Inflammatory macrophage treated with lipopolysaccharide for 1 hour (primary cell): Measurements from ENCODE around the gene QKI.

ENCODE experiments used
- DNase-seq, 2 donors: peaks; one replicate each; pipeline ENCODE4 v3.0.0-alpha.2; 2020 to 2022

The QKI gene

DNA sequence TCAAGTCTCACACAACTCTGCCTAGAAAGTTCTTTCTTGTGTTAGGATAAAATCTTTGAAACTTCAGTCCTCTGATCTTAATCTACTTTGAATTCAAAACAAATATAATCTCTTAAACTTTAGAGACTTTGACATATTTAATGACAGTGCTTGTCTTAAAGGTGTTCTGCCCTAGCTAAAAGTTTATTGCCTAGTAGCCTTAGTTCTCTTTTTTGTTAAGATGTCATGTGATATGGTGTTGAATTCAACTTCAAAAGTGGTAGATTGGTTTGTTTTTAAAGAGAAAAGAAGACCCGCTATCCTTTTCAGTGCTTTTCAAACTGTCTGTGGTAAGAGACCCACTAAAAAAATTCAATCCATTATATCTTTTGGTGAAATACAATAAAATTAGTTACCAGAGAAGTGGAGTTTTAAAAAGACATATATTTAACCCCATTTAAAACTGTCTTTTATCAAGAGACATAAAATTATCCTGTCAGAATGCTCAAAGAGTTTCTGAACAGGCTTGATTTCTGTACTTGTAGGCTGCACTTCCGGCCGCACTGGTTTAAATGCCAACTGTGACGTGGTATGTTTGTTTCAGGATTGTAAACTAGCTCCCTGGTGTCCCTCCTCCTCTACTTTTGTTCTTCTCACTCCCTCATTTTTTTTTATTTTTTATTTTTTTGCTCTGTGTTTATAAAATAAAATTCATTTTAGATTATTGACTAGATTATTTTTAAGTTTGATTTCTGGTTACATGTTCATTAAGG lies 76.5 kb downstream of the QKI start:
- no peak for DNase-seq

DNA sequence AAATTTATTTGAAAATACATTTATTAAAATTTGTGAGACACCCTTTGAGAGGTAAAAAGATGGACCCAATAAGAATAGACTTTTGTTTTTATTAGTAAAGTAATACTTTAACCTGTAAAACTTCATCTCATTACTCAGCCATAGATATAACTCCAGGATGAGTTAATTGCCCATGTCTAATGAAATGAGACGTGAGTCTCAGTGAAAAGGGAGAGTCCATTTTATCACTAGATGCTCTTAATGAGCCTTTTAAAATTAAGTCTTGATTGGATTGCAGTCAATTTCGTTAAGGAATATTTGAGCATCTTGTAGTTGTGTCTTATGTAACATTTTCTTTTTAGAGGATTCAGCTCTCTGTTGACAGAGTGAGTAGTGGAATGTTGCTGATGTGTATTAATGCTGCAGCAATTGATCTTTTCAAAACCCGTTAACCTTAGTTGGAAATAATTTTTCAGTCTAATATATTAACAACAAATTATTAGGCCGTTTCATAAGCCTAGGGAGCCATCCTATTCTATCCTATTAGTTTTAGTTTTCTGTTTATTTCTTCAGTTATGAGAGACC lies 77.3 kb downstream of the QKI start:
- DNase-seq: no peak

DNA sequence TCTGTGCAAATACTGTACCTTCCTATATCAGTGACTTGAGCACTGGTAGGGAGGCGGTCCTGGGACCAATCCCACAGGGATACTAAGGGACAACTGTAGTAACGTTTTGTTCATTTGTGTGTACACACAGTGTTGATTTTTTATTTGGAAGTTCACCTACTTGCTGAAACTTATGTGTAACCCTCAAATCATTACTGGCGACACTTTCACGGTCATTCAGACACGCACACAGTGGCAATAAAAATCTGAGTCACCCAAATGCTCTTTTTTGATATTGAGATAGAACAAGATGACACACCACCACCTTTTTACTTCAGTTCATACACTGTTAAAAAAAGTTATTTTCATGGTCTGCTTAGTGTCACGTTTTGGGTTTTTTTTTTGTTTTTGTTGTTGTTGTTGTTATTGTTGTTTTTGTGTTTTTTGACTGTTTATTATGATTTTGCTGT lies 79.8 kb downstream of the QKI start:
- no peak for DNase-seq

DNA sequence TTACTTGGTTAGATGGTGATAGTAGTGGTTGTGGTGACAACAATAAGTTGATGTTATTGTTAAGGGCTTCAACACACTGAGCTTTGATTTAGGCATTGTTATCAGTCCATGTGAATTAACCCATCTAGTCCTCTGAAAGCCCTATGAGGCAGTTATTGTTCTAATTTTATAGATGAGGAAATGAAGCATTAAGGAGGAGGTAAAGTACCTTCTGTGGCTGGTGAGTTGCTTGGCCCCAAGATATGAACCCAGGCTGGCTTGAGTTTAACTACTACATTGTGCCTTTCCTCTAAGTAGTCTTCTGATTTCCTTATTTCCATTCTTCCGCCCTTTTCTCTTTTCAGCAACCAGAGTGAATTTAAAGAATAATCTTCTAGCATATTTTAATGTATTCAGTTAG lies 81.7 kb downstream of the QKI start:
- no peak for DNase-seq

DNA sequence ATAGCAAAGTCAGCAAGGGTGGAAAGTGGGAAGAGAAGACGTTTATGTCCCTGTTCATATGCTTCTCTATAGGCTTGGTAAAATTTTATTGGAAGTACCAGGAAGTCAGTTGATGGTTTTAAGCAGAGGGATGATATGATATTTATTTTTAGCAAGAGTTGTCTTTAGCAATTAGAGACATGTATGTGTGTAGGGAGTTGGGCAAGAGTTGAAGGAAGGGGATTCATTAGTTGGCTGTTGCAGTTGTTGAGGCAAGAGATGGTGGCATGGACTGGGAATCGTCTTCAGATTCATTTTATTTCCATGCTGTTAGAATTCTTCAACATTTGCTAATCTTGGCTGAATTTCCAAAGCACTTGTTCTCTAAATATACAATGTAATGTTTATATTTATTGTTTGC lies 85.6 kb downstream of the QKI start:
- peak in 1 of 2 donors; percentile 29 for DNase-seq

DNA sequence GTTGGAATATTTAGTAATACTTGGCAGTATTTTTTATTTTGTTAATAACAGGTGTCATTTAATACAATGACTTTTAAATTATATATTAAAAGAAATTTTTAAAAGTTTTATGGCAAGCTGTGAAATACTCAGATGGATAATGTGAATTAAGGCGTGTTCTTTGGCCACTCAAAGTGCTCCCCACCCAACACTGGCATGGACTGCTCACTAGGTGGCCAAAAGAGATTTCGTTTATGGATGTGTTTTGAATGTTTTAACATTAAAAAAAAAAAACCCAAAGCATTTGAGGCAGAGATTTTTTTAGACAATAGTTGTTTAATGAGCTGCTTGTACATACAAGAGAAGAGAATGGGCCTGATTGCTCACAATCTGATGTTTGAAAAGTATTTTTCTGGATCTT lies 86.5 kb downstream of the QKI start:
- no peak for DNase-seq

DNA sequence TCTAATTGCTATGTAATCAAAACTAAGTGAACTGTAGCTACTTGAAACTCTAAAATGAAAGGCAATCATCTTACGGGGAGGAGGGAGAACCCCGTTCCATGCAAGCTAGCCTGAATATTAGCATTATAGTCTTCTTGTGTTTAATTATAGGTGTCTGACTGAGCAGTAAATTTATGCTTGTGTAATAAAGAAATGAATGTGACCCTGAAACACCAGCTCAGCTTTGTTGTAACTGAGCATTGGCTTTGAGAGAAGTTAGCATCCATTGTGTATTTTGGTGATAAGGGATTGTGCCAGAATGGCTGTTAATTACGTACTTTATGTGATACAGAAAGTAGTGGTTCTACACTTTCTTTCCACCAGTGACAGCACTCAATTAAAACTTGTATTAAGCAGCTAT lies 86.9 kb downstream of the QKI start:
- DNase-seq: no peak

DNA sequence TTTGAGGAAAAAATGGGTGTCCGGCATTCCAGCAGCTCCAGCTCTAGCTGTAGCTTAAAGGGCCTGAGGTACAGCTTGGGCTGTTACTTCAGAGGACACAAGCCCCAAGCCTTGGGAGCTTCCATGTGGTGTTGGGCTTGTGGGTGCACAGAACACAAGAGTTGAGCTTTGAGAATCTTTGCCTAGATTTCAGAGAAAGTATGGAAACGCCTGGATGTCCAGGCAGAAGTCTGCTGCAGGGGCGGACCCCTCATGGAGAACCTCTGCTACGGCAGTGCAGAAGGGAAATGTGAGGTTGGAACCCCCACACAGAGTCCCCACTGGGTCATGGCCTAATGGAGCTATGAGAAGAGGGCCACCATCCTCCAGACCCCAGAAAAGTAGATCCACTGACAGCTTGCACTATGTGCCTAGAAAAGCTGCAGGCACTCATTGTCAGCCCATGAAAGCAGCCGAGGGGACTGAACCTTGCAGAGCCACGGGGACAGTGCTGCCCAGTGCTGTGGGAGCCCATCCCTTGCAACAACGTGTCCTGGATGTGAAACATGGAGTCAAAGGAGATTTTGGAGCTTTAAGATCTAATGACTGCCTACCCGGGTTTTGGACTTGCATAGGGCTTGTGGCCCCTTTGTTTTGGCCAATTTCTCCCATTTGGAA lies 90.6 kb downstream of the QKI start:
- no peak for DNase-seq

DNA sequence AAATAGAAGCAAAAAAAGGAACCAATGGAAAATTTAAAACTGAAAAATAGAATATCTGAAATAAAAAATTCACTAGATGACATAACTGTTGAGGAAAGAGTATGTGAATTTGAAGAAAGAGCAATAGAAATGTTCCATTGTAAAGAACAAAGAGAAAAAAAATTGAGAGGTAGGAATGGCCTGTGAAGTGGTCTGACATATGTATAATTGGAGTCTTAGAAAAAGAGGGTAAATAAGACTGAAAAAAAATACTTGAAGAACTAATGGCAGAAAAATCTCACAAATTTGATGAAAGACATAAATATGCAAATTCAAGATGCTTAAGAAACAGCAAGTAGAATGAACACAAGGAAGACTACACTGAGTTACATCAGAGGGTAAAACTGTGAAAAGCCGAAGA lies 93.4 kb downstream of the QKI start:
- DNase-seq: no peak

DNA sequence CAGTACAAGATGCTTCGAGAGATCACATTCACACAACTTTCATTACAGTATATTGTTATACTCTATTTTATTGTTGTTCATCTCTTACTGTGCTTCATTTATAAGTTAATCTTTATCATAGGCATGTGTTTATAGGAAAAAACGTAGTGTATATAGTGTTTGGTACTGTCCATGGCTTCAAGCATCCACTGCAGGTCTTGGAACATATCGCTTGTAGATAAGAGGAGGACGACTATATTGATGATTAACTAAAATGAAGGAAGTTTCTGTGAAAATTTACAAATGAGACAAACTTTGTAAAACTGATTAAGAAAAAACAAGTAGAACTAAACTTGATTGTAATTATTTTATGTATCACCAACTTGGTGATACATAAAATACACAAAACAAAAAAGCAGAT lies 98.5 kb downstream of the QKI start:
- no peak for DNase-seq

DNA sequence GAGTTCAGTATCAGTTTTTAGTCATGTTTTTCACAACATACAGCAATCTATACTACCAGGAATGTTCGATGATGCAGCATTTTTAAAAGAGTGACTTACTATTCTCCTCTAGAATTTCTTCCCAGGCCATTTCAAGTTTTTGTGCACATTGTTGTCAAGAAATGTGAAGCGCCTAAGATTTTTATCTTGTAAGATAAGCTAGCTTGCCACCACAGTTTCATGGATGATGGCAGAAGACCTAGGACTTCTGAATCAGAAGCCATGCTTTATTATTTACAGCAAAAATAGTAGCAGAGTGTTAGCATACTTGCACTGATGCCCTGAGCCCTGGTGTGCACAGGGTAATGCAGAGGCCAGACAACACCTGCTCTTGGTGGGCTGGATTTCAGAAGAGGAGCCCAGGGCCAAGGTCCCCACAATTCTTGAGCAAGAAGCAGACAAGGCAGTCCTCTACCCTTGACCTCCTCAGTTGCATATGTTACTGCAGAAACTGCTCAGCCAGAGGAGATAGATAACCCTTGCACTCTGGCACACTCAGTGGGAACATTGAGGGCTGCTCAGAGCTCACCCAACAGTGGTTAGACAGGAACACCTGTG lies 99.2 kb downstream of the QKI start:
- no peak for DNase-seq

DNA sequence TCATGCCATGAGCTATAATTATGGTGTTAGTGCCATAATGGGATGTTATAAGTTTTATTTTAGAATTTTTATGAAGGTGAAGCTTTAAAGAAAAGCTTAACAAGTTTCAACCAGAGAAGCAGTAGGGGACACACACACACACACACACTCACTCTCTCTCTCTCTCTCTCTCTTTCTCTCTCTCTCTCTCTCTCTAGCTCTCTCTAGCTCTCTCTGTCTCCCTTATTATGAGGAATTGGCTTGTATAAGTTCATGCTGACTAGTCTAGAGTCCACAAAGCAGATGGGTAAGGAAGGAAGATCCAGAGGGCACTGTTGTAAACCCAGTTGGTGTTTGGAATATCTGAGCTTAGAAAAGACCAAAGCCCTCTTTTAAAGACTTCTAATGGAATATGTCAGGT lies 102.4 kb downstream of the QKI start:
- DNase-seq: no peak

DNA sequence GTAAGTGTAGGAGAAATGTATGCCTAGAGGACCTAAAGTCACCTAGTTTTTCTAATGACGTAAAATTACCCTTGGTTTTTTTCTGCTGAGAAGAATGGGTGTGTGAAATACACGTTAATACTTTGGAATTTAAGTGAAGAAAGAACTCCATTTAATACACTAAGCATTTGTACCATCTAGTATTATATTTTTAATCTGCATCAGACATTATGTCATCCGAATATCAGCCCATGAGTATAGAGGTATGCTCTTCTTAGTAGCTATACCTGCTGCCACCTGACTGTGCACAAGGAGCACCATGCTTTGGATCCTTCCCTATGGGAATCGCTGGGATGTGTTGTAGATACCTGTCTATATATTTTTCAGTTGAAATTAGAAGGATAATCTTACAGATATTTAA lies 106.4 kb downstream of the QKI start:
- no peak for DNase-seq

DNA sequence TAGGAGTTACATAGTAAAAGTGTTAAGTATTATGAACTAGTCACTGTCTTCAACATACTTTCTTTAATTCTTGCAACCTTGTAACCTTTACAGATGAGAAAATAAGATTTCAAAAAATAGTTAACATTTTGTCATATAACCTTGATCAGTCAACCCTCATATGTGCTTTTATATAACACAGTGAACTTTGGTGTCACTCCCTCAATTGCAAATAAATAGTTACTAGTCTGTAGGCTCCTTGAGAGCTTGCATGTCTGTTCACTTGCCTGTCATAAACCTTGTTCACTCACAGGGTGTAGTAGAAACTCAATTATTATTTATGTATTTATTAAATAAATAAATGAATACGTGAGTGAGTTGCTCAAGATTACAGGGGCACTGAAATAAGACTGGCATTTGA lies 107.5 kb downstream of the QKI start:
- DNase-seq: no peak

DNA sequence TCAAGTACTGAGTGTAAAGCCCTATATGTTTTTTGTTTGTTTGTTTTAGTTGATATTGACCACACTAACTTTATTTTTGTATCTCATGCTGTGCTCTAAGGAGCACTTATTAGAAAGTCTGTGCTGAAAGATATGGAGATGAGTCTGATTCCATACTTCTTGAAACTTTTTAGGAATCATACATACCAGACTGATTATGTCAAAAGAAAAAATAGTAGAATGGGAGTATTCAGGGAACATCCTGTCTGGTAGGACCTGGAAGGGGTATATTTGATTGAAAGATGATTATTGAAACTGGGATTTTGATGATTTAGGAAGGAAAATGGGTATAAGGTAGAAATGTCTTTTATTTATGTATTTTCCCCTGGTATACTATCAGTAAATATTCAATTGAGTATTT lies 111.4 kb downstream of the QKI start:
- no peak for DNase-seq

DNA sequence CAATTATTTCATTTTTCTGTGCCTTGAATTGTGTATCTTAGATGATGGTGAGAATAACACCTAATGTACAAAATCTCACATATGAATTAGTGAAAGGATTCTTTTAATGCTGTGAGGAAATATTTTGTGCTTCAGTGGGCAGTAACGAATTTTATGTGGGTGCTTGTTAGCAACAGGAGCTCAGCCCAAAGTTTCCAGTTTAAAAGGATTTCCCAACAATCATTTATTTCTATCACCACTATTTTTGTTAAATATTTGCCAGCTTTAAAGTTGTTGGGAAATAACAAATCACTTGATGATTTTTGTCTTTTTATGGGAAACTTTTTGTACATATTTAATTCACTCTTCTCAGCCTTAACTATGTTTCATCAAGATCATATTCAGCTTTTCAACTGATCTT lies 111.8 kb downstream of the QKI start:
- peak in 1 of 2 donors; percentile 11 for DNase-seq

DNA sequence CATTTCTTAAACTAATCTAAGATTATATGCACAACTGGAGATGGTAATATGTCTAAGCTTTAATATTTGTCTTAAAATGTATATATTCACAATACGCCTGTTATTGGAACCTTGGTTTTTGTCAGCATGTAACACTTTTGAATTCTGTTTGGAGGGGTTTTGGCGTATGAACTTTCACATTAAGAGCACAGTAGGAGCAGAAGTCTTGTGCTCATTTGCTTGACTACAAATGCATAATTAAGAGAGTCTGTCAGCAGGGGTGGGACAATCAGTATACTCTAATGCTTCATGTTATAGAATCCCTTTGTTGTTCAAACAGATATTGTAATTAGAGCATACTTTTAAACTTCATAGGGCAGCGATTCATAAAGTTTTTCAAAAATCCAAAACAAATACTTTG lies 112.8 kb downstream of the QKI start:
- no peak for DNase-seq

DNA sequence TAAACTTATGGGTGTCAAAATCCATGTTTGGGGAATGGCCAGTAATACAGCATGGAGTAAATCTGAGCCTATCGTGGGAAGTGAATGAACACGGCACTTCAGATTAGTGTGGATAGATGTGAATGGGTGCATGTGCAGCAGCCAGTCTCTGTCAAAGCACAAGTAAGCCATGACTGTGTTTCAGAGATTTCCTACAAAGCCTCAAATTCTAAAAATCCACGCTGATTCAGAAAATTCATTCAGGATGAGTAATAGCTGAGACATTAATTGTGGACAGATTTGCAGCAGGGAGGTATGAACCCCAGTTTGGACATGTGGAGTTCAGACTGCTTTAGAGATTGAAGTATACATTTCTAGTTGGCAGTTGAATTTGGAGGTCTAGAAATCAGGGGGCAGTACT lies 115.1 kb downstream of the QKI start:
- DNase-seq: no peak

DNA sequence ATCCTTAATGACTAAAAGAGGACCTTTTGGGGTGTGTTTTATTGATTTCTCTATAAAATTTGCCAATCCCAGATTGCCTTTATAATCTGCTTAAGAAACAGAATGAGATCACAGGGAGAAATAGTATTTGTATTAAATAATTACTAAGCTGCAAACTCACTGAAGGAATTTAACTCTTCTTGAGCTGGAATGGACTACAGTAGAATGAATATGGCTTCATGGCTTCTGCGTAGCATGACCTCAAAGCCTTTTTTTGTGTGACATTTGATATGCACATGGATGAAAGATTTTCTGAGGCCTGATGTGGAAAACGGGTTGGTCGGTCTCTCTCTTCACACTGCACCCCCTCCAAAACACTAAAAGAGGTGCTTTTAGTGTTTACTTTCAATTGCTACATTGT lies 115.9 kb downstream of the QKI start:
- no peak for DNase-seq

DNA sequence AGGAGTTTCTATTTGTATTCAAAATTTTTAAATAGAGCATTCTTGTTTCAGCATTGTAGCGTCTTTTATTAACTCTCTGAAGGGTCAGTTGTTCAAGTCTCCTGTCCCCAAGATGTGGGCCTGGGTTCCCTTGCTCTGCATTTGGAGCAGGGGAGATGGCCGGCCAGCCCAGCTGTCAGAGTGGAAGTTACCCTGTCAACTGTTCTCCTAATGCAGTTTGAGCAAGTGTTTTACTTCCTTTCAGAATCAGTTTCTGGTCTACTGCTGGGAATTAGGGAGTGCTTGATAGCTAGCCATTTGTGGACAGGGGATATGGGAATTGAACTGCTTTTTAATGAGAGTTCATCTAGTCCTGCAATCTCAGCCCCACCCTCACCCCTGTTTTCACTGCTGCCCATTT lies 116.6 kb downstream of the QKI start:
- peak in 1 of 2 donors; percentile 11 for DNase-seq

DNA sequence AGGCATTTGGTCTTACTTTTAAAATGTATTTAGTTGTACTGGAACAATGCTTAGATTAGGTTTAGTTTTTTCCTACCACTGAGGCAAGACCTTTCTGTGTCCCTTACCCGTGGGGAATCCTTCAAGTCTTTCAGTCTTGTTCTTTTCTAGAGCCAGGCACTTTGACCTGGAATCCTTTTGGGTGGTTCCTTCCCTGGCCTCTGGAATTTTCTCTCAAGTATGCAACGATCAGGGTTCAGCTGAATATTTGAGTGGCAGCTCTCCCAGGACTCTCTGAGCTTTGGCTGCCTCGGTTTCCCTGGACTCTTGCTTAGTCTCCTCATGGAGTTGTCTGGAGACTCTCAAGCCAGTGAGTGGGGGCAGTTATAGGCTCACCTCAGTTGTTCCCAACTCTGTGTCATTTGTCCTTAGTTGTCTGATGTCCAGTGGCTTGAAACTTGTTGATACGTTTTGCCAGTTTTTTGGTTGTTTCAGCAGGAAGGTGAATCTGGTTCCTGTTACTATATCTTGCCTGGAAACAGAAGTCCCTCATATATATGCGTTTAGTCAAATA lies 118.1 kb downstream of the QKI start:
- DNase-seq: no peak

DNA sequence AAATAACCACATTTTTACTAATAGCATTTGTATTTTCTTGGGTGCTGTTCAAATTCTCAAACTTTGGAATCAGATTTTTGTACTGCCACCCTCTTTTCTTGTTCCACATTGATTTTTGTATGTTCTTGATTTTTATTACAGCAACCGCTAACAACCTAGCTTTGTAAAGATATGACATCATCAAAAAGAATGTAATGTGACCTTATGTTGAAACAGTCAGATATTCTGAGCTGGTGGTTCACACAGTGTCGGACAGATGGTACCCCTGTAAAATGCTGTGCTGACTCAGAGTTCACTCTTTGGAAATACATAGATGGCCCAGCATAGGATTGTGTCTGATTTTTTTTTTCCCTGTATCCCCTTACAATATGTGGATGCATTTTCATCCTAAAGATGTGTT lies 118.9 kb downstream of the QKI start:
- peak; percentile 73 to 84 for DNase-seq

DNA sequence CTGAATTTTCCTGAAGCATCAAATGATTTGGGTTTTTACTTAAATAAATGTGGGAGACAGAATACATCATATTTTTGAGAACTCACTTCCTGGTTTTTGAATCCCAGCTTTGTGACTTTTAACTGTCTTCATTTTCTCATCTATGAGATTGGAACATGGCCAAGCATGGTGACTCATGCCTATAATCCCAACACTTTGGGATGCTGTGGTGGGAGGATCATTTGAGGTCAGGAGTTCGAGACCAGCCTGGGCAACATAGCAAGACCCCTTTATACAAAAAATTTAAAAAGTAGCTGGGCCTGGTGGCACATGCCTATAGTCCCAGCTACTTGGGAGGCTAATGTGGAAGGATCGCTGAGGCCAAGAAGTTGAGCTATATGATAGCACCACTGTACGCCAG lies 122.3 kb downstream of the QKI start:
- peak; percentile 17 to 18 for DNase-seq

DNA sequence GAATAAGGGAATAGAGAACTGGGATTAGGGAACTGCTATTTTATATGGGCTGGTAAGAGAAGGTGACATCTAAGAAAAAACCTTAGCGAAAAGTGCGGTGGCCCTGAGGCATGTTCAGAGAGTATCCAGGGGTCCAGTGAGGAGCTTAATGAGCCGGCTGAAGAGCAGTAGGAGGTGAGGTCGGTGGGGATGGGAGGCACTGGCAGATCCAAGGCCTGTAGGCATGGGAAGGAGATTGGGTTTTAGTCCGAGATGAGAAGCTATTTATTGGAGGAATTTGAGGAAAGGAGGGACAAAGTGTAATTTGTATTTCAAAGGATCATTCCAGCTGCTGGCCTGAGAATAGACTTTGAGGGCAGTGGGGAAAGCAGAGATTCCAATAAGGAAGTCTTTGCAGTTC lies 123.8 kb downstream of the QKI start:
- DNase-seq: no peak
